Panc1 (cell line): ENCODE measurements around the gene PDPN. TPM values are rescaled to one million over a fixed set of nuclear protein-coding genes. Genes with fewer than 3 reads are reported as not detected.

ENCODE experiments used
- ATAC-seq: fragments of 200-7000 bp; cut with Tn5 transposase; 2 replicates; pipeline ENCODE4 v1.9.1; 2020; ENCODE audit warnings: mild to moderate bottlenecking, moderate library complexity
- BruUV-seq: library from RNA; stranded (reverse); fragments of 400-500 nt; replicated peaks from 2 replicates; lab custom pipeline; 2021; lab: Mats Ljungman, UMichigan
- CTCF ChIA-PET: fragments of 300-600 bp; sonication (Branson Sonifier 250); formaldehyde crosslinking; loops from one replicate; lab custom pipeline; 2022; ENCODE audit warnings: antibody characterized with exemption; lab: Charles Lee
- POLR2A ChIA-PET: fragments of 300-600 bp; sonication (Branson Sonifier 250); formaldehyde crosslinking; loops from one replicate; lab custom pipeline; 2022; ENCODE audit warnings: antibody characterized with exemption; lab: Charles Lee
- DNase-seq: peaks from one replicate; pipeline ENCODE4 v3.0.0-alpha.2; 2010; ENCODE audit warnings: low read depth, low spot score
- H3K27ac ChIP-seq: 2 replicates; pipeline ENCODE4 v1.5.1; 2011; ENCODE audit warnings: mild to moderate bottlenecking, low read length, inconsistent platforms
- H3K27me3 ChIP-seq: fragments of 200-500 bp; sonication (Bioruptor generic); 2 replicates; pipeline ENCODE4 v1.6.0; 2014; ENCODE audit warnings: low read length, inconsistent platforms; ENCODE audit not compliant: control insufficient read depth, insufficient read depth
- H3K36me3 ChIP-seq: fragments of 200-500 bp; sonication (Bioruptor generic); 2 replicates; pipeline ENCODE4 v1.5.1; 2014; ENCODE audit warnings: inconsistent platforms, mild to moderate bottlenecking, low read length, moderate library complexity; ENCODE audit not compliant: control insufficient read depth, insufficient read depth
- H3K4me1 ChIP-seq: 2 replicates; pipeline ENCODE4 v1.5.1; 2011; ENCODE audit warnings: inconsistent platforms, mild to moderate bottlenecking, low read length, moderate library complexity; ENCODE audit not compliant: control insufficient read depth, insufficient read depth
- H3K4me3 ChIP-seq, 2 experiments: 2 replicates each; pipeline ENCODE4 v1.5.1; 2011 to 2012; ENCODE audit warnings: low read depth in 2 of 2, low read length in 2 of 2, mild to moderate bottlenecking in 2 of 2, inconsistent platforms in 1 of 2, moderate library complexity in 1 of 2
- H3K9me3 ChIP-seq: fragments of 200-500 bp; sonication (Bioruptor generic); 2 replicates; pipeline ENCODE4 v1.5.1; 2014; ENCODE audit warnings: low read depth, mild to moderate bottlenecking, inconsistent platforms, low read length, moderate library complexity; ENCODE audit not compliant: control insufficient read depth, insufficient read depth
- POLR2AphosphoS5 ChIP-seq: IDR thresholded peaks from 2 replicates; pipeline ENCODE4 v1.6.1; 2012; ENCODE audit warnings: mild to moderate bottlenecking, low read depth, low read length, moderate library complexity
- SIN3A ChIP-seq: IDR thresholded peaks from 2 replicates; pipeline ENCODE4 v1.6.1; 2012; ENCODE audit warnings: low read depth, mild to moderate bottlenecking, low read length, moderate library complexity, borderline replicate concordance; ENCODE audit not compliant: insufficient read depth
- TCF7L2 ChIP-seq: IDR thresholded peaks from 2 replicates; pipeline ENCODE4 v1.6.1; 2011; ENCODE audit warnings: mild to moderate bottlenecking, low read depth, low read length, inconsistent platforms
- in situ Hi-C: cut with HindIII; loops from 2 replicates; pipeline ENCODE4 v1.10.0; 2016; ENCODE audit warnings: low sequenced_read_pairs, low pct_unique_long_range_greater_than_20kb
- intact Hi-C: fragments of 100-400 bp; cut with micrococcal nuclease; formaldehyde crosslinking; loops from one replicate; pipeline ENCODE4 v1.10.0; 2022; ENCODE audit not compliant: unreplicated experiment
- total RNA-seq: library from RNA; stranded (reverse); gene quantifications from one replicate; pipeline ENCODE4 v1.2.1, GENCODE V29; 2021; ENCODE audit not compliant: unreplicated experiment
- TF ChIP-seq, protein P1 (sequence below): fragments of 450-650 bp; IDR thresholded peaks from 2 replicates; pipeline ENCODE4 v1.5.1; 2017; ENCODE audit warnings: mild to moderate bottlenecking
- TF ChIP-seq, protein P2 (sequence below), 2 experiments: IDR thresholded peaks; 2 replicates each; pipeline ENCODE4 v1.6.1; 2011 to 2012; ENCODE audit warnings: low read depth in 2 of 2, control low read depth in 1 of 2, low read length in 1 of 2, mild to moderate bottlenecking in 1 of 2, moderate library complexity in 1 of 2; ENCODE audit not compliant: insufficient read depth in 1 of 2

Gene PDPN
- total RNA-seq, 1 experiment from 2014 or later, result 0.28 TPM

- no peak overlapping the region for H3K27ac ChIP-seq
- ChIA-PET CTCF (interaction anchor here (0.6 kb wide), 1 partner anchor 51 kb away, joined by 3 read pairs; no protein-coding TSS in a partner anchor), POLR2A (no interaction called here)
- intact Hi-C loops (no loop called here), in situ Hi-C loops (no loop called here)
- TF ChIP-seq, protein P1, sequence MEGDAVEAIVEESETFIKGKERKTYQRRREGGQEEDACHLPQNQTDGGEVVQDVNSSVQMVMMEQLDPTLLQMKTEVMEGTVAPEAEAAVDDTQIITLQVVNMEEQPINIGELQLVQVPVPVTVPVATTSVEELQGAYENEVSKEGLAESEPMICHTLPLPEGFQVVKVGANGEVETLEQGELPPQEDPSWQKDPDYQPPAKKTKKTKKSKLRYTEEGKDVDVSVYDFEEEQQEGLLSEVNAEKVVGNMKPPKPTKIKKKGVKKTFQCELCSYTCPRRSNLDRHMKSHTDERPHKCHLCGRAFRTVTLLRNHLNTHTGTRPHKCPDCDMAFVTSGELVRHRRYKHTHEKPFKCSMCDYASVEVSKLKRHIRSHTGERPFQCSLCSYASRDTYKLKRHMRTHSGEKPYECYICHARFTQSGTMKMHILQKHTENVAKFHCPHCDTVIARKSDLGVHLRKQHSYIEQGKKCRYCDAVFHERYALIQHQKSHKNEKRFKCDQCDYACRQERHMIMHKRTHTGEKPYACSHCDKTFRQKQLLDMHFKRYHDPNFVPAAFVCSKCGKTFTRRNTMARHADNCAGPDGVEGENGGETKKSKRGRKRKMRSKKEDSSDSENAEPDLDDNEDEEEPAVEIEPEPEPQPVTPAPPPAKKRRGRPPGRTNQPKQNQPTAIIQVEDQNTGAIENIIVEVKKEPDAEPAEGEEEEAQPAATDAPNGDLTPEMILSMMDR, result no peak
- no peak for TF ChIP-seq TCF7L2
- TF ChIP-seq POLR2AphosphoS5, result no peak
- TF ChIP-seq, protein P2, sequence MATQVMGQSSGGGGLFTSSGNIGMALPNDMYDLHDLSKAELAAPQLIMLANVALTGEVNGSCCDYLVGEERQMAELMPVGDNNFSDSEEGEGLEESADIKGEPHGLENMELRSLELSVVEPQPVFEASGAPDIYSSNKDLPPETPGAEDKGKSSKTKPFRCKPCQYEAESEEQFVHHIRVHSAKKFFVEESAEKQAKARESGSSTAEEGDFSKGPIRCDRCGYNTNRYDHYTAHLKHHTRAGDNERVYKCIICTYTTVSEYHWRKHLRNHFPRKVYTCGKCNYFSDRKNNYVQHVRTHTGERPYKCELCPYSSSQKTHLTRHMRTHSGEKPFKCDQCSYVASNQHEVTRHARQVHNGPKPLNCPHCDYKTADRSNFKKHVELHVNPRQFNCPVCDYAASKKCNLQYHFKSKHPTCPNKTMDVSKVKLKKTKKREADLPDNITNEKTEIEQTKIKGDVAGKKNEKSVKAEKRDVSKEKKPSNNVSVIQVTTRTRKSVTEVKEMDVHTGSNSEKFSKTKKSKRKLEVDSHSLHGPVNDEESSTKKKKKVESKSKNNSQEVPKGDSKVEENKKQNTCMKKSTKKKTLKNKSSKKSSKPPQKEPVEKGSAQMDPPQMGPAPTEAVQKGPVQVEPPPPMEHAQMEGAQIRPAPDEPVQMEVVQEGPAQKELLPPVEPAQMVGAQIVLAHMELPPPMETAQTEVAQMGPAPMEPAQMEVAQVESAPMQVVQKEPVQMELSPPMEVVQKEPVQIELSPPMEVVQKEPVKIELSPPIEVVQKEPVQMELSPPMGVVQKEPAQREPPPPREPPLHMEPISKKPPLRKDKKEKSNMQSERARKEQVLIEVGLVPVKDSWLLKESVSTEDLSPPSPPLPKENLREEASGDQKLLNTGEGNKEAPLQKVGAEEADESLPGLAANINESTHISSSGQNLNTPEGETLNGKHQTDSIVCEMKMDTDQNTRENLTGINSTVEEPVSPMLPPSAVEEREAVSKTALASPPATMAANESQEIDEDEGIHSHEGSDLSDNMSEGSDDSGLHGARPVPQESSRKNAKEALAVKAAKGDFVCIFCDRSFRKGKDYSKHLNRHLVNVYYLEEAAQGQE (IDR thresholded peaks at IDR 0.05; ENCODE audit: insufficient read depth in 1 of 2, low read depth in 2 of 2, low read length in 1 of 2), result no peak
- TF ChIP-seq SIN3A, result no peak
- H3K4me1 ChIP-seq, result no peaks in the 10 kb centered on the region
- no peaks in the 10 kb centered on the region for H3K9me3 ChIP-seq
- H3K4me3 ChIP-seq, result no peak overlapping the region
- DNase-seq (no peak), ATAC-seq (no peak)
- H3K36me3 ChIP-seq, result no peaks in the 10 kb centered on the region
- no TSS peak for BruUV-seq
- no peaks in the 10 kb centered on the region for H3K27me3 ChIP-seq
Observed at GRCh38 chr1:13605159-13605558, 21.5 kb downstream of the PDPN start.

DNA sequence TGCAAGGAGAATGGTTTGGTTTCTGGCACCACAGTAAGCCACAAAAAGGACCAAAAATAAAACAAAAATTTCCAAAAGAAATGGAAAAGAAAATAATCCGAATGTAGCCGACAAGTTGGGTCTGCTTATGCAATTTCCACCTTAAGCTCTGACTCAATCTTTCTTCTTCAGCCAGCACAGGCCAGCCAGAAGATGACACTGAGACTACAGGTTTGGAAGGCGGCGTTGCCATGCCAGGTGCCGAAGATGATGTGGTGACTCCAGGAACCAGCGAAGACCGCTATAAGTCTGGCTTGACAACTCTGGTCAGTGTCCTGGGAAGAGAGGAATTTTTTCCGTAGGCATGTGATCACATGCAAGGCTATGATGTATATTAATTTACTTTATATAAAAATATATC lies 23.4 kb downstream of the PDPN start:
- Histone ChIP-seq H3K36me3 (no peaks in the 10 kb centered on the region), H3K4me3 (no peak overlapping the region), H3K4me1 (no peaks in the 10 kb centered on the region), H3K27ac (no peak overlapping the region), H3K9me3 (no peaks in the 10 kb centered on the region), H3K27me3 (no peaks in the 10 kb centered on the region)
- ChIA-PET POLR2A (no interaction called here), CTCF (no interaction called here)
- no peak for DNase-seq
- TF ChIP-seq SIN3A, result no peak
- TF ChIP-seq, protein P1, result no peak
- TF ChIP-seq POLR2AphosphoS5, result no peak
- TF ChIP-seq TCF7L2, result no peak
- TF ChIP-seq, protein P2 (IDR thresholded peaks at IDR 0.05; ENCODE audit: insufficient read depth in 1 of 2, low read depth in 2 of 2, low read length in 1 of 2), result no peak
- intact Hi-C loops (no loop called here), in situ Hi-C loops (no loop called here)
- no TSS peak for BruUV-seq
- ATAC-seq, result no peak
